T-helper 2 cell treated with Interferon-gamma antibody and Interleukin-4, amounts not matched to agents 100 ng/mL and 5 ng/mL, for 36 hours (primary cell): ENCODE results near the gene NCLN. TPM values are rescaled to one million over a fixed set of nuclear protein-coding genes. Genes with fewer than 3 reads are reported as not detected.
"Not testable (repeated sequence)": the region's sequence is repeated elsewhere in the genome, so short reads cannot be mapped to it uniquely, and the experiment has no call there.

Experiments
- intact Hi-C: fragments of 100-400 bp; cut with micrococcal nuclease; formaldehyde crosslinking; loops from one replicate; pipeline ENCODE4 v1.15.1; 2023
- total RNA-seq: library from RNA; stranded (reverse); gene quantifications from 2 replicates; pipeline ENCODE4 v1.2.3, GENCODE V29; 2022

The NCLN gene
- total RNA-seq, 1 donor from 2014 or later = 61.0 TPM

DNA sequence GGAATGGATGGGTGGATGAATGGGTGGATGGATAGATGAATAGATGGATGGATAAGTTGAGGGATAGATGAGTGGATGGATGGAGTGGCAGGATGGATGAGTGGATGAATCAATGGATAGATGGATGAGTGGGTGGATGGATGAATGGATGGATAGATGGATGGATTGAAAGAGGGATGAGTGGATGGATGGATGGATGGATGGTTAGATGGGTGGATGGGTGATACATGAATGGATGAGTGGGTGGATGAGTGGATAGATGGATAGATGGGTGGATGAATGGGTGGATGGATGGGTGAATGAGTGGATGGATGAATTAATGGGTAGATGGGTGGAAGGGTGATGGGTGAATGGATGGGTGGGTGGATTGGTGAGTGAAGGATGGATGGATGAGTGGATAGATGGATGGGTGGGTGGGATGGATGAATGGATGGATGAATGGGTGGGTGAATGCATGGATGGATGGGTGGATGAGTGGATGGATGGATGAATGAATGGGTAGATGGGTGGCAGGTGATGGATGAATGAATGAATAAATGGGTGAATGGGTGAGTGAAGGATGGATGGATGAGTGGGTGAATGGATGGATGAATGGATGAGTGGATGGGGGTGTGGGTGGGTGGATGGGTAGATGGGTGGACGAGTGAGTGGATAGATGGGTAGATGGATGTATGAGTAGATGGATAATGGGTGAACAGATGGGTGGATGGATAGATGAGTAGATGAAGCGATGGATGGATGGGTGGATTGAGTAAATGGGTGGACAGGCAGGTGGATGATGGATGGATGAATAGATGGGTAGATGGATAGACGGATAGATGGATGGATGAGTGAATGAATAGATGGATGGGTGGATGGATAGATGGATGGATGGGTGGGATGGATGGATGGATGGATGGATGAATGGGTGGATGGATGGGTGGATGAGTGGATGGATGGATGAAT is 32.2 kb upstream of the NCLN start:
- intact Hi-C loops = loop anchor here (2.0 kb wide), 1 partner anchor 25 kb away; the partner anchor contains the start of gene S1PR4

DNA sequence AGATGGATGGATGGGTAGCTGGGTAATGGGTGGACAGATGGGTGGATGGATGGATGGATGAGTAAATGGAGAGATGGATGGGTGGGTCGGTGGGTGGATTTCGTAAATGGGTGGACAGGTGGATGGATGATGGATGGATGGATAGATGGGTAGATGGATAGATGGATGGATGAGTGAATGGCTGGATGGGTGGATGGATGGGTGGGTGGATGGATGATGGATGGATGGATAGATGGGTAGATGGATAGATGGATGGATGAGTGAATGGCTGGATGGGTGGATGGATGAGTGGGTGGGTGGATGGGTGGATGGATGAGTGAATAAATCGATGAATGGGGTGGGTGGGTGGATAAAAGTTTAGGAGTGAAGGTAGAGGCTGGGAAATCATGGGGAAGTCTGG is 31.3 kb upstream of the NCLN start:
- intact Hi-C loops = loop anchor here (2.0 kb wide), 1 partner anchor 24 kb away; the partner anchor contains the start of gene S1PR4

DNA sequence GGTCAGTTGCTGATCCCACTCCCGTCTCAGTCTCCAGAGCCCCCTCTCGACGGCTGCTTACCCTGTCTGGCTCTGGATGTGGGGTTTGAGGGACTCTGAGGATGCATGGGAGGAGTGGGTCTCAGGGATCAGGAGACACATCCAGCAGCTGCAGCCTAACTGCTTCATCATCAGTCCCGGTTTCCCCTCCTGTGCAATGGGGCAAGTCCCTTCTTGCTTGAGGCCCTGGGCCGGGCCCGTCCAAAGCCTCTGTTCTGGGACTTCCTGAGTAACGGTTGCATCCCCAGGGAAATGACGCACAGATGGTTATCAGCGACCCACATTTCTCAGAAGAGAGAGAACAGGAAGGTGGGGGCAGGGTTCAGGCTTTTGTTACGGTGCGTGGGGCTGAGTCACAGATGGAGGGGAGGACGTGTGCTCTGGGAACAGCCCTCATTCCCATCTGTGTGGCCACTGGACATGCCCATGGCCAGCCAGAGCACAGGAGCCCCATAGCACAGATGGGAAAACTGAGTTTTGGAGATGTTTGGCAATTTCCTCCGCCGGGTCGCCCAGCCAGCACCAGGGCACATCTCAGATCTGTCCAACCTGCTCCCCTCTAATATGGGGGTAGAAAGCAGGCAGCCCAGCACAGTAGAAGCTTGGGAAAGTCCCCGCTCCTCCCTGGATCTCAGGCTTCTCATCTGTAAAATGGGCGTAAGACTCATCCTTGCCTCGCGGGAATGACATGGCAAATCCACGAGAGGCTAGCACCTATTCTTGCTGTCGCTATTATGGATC is 30.6 kb upstream of the NCLN start:
- intact Hi-C loops = loop anchor here (2.0 kb wide), 1 partner anchor 24 kb away; the partner anchor contains the start of gene S1PR4

DNA sequence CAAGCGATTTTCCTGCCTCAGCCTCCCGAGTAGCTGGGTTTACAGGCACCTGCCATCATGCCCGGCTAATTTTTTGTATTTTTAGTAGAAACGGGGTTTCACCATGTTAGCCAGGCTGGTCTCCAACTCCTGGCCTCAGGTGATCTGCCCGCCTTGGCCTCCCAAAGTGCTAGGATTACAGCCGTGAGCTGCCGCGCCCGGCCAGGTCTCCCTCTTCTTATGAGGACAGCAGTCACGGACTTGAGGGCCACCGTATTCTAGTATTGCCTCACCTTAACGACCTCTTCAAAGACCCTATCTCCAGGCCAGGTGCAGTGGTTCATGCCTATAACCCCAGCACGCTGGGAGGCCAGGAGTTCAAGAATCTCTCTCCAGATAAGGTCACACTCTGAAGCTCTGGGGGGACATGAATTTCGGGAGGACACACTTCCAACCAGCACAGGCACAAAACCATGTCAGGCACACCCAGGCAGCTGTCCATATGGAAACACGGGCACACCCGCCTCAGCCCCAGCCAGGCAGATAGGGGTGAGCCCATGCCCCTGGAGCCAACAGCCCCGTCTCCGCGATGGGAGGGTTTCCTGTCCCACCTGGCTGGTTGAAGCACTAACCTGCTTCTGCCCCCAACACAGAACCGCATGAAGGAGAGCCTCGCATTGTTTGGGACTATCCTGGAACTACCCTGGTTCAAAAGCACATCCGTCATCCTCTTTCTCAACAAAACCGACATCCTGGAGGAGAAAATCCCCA is 28.5 kb upstream of the NCLN start:
- intact Hi-C loops = no loop called here

DNA sequence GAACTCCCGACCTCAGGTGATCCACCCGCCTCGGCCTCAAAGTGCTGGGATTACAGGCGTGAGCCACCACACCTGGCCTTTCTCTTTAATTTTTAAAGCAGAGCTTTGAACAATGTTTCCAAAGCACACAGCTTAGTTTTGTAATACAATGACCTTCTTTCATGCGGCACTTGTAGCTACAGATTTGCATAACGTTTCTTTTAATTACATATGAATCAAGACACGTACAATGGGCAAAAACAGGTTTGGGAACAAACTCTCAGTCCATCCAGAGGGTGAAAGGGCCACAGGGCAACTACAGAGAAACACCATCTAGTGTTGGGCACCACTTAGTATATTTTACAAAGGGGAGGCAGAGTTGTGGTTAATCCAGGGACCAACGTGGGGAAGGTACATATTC is 26.2 kb upstream of the NCLN start:
- intact Hi-C loops = no loop called here

DNA sequence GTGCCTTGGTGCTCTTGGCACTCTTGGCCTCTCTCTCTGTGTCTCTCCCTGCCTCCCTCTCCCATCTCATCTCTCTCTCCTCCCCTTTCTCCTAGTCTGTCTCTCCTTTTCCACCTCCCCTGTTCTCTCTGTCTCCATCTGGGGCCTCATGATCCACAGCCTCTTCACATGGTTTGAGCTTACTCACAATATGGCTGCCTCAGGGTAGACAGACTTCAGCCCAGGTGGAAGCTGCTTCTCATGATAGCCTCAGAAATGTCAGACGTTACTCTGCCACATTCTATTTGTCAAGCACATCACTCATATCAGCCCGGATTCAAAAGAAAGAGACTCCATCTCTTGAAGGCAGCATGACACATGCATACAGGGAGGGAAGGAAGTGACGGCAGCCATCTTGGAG is 25.5 kb upstream of the NCLN start:
- intact Hi-C loops = loop anchor here (5.0 kb wide), 1 partner anchor 33 kb away; no protein-coding TSS in a partner anchor

DNA sequence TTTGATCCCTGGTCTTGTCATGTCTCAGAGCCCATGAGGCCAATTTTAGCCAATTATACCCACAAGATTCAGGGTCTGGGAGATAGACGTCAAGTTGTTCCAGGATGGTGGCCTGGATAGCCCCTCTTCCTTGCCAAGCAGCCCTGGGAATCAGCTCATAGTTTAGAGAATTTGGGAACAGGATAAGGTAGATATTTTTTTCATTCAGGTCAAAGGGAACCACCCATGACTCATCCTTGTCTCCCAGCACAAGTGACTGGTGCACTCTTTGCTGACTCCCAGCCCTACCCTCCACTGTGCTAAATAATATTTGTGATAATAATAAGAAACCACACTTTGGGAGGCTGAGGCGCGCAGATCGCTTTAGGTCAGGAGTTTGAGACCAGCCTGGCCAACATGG is 24.3 kb upstream of the NCLN start:
- intact Hi-C loops = loop anchor here (5.0 kb wide), 1 partner anchor 34 kb away; no protein-coding TSS in a partner anchor

DNA sequence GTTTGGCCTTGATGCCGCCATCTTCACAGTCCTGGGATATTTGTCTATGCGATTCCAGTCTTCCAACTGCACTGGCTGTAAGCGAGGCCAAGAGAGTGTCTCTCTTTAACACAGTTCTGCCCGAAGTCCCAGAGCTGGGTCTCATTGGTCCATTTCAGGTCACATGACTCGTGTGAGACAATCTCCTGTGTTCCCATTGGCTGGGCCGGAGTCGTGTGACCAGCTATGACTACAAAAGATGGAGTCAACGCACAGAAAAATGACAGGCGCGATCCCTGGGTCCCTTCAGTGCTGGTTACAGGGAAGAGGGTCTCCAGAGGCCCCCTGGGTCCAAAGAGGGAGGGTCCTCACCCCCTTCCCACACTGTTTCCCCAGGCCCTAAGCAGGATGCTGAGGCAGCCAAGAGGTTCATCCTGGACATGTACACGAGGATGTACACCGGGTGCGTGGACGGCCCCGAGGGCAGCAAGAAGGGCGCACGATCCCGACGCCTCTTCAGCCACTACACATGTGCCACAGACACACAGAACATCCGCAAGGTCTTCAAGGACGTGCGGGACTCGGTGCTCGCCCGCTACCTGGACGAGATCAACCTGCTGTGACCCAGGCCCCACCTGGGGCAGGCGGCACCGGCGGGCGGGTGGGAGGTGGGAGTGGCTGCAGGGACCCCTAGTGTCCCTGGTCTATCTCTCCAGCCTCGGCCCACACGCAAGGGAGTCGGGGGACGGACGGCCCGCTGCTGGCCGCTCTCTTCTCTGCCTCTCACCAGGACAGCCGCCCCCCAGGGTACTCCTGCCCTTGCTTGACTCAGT is 23.1 kb upstream of the NCLN start:
- intact Hi-C loops = loop anchor here (1.0 to 5.0 kb wide), 3 partner anchors 35 to 86 kb away; no protein-coding TSS in a partner anchor

DNA sequence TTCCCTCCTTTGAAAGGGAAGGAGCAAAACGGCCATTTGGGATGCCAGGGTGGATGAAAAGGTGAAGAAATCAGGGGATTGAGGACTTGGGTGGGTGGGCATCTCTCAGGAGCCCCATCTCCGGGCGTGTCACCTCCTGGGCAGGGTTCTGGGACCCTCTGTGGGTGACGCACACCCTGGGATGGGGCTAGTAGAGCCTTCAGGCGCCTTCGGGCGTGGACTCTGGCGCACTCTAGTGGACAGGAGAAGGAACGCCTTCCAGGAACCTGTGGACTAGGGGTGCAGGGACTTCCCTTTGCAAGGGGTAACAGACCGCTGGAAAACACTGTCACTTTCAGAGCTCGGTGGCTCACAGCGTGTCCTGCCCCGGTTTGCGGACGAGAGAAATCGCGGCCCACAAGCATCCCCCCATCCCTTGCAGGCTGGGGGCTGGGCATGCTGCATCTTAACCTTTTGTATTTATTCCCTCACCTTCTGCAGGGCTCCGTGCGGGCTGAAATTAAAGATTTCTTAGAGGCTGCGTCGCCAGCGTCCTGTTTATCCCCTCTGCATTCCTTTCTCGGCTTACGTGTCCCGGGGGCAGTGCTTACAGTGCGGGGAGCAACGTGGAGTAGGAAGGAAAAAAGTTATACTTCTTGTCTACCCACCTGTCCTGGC is 22.4 kb upstream of the NCLN start:
- intact Hi-C loops = loop anchor here (1.0 to 5.0 kb wide), 3 partner anchors 36 to 87 kb away; no protein-coding TSS in a partner anchor

DNA sequence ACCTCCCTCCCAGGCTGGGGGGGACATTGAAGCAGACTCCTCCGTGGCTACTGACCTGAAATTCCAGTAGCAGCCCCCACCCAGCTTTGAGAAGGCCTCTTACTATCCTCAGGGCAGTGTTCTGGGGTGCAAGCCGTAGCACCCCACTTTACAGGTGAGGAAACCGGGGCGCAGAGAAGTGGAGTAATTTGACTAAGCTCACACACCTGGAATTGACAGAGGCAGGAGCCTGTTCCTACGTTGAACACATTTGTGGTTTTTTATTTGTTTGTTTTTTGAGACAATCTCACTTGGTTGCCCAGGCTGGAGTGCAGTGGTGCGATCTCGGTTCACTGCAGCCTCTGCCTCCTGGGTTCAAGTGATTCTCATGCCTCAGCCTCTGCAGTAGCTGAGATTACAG is 21.8 kb upstream of the NCLN start:
- intact Hi-C loops = loop anchor here (1.0 to 5.0 kb wide), 3 partner anchors 37 to 88 kb away; no protein-coding TSS in a partner anchor

DNA sequence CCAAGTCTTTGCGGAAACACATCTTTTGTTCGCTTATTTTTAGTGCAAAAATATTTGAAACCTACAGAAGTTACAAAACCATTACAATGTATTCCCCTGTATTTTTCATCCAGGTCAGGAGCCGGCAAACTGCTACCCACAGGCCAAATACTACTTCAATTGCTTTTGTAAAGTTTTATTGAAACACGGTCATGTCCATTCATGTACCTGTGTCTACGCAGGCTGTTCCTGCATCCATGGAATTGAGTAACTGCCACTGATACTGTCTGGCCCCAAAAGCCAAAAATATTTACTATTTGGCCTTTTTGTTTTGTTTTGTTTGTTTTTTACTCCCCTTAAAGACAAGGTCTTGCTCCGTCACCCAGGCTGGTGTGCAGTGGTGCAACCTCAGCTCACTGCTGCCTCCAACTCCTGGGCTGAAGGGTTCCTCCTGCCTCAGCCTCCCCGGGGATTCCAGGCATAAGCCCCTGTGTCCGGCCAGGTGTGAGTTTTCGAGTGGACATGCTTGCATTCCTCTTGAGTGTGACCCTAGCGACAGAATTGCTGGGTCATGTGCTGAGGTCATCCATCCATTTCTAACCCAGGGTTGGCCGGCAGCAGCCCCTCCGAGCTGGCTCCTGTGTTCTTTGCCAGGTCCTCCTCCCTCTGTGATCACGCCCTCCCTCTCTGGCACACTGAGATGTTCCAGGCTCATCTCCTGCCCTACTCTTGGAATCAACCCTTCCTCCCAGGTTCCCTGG is 18.0 kb upstream of the NCLN start:
- intact Hi-C loops = no loop called here

DNA sequence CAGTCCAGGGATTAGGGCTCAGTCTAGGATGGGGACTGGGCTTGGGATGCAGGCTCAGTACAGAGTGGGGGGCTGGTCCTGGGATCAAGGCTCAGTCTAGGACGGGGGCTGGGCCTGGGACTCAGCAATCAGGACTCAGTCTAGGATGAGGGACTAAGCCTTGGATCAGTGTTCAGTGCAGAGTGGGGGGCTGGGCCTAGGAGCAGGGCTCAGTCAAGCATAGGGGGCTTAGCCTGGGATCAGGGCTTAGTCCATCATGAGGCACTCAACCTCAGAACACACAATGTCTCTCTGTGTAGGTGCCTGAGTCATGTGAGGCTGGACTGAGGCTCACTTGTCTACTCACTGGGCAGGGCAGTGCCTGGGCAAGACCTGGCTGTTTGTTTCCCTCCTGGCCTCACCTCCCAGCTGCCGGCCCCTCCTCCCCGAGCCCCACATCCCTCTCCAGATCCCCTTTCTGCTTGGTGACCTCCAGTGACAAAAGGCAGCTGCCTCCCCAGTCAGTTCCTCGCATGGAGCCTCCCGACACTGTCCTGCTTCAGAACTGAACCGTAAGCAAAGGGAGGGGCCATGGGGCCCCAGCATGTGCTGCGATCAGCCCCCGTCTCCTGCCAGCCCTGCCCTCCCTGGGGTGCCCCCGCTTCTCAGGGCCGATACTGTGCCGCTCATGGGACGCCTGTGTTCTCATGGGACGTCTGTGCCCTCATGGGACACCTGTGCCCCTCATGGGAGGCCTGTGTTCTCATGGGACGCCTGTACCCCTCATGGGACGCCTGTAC is 13.6 kb upstream of the NCLN start:
- intact Hi-C loops = no loop called here

DNA sequence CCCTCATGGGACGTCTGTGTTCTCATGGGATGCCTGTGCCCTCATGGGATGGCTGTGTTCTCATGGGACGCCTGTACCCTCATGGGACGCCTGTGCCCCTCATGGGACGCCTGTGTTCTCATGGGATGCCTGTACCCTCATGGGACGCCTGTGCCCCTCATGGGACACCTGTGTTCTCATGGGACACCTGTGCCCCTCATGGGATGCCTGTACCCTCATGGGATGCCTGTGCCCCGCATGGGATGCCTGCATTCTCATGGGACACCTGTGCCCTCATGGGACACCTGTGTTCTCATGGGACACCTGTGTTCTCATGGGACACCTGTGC is 13.1 kb upstream of the NCLN start:
- intact Hi-C loops = not testable (repeated sequence)

DNA sequence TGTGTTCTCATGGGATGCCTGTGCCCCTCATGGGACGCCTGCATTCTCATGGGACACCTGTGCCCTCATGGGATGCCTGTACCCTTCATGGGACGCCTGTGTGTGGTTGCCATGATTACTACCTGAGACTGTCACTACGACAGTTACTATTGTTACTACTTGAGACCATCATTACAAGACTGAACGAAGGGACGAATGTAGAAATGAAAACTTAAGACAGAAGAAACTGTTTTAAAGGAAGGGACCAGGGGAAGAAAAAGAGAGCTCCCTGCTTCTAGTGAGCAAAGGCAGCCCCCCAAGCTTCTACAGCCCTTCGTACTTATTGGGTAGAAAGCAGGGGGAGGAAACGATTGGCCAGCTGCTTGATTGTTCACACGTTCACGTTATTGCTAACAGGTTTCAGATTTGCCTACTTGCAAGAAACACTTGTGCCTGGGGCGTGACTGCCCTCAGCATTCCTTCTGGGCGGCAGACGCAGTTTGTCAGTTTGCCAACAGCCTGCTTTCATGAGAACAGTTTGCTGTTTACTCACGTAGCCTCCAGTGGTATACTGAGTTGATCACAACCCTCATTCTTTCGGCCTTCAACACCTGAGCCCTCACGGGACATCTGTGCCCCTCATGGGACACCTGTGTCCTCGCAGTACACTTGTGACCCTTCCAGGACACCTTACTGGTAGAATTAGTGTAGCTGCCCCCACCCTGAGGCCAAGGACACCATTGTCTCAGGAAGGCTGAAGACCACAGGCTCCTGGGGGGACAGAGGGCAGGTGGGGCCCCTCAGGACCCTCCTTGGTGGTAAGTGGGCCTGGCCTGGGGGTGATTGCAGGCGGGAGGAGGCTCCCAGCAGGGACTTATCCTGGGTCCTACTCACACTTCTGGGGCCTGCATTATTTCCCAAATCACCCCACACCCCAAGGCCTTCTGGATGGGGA is 9.7 kb upstream of the NCLN start:
- intact Hi-C loops = loop anchor here (5.0 kb wide), 1 partner anchor 39 kb away; the partner anchor contains the start of gene GNA15

DNA sequence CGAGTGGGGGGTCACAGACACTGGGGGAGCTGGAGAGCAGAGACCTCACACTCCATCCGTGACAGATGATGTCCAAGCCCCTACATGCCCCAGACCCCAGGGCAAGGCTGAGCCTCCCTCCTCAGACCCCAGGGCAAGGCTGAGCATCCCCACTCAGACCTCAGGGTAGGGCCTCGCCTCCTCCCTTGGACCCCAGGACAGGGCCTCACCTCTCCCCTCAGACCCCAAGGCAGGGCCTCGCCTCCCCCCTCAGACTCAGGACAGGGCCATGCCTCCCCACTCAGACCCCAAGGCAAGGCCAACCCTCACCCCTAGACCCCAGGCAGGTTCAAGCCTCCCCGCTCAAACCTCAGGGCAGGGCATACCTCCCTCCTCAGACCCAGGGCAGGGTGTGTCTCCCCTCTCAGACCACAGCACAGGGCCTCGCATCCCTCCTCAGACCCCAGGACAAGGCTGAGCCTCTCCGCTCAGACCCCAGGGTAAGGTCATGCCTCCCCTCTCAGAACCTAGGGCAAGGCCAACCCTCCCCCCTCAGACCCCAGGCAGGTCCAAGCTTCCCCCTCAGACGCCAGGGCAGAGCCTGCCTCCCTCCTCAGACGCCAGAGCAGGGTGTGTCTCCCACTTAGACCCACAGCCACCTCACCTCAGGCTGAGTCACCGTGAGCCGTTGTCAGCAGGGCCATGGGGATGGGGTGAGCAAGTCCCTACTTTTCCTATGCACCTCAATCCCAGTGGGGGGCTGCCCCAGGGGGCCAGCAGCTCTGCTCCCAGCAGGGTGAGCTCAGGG is 8.8 kb upstream of the NCLN start:
- intact Hi-C loops = loop anchor here (5.0 kb wide), 1 partner anchor 40 kb away; the partner anchor contains the start of gene GNA15

DNA sequence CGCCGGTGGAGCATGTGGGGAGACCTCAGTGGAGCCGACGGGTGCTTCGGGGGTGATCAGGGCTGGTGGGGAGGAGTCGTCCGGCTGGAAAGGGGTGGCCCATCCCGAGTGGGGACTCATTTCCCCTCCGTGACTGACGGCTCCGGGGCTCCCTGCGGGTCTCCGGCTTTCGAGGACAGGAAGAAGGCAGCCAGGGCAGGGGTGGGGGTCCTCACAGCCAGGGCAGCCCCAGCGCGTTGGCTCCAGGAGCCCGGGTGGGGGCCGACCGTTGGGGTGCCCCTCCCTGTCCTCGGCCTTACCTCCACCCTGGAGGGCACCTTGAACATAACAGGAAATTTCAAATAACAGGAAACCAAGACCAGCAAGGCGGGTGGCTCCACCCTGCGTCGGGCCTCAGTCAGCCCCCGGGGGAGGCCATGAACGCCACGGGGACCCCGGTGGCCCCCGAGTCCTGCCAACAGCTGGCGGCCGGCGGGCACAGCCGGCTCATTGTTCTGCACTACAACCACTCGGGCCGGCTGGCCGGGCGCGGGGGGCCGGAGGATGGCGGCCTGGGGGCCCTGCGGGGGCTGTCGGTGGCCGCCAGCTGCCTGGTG is 7.3 kb upstream of the NCLN start, which contains the start of gene S1PR4:
Gene S1PR4 (plus strand): TSS at position 393 of the 596 bp plus-strand sequence. CDS start 24 bp downstream, at position 417.
- intact Hi-C loops = loop anchor here (2.0 to 5.0 kb wide), 2 partner anchors 24 to 41 kb away; partner anchors contain the start of gene GNA15
